Neural progenitor cell (in vitro differentiated cells): ENCODE data around the gene POLE3.

Experiments
- CTCF ChIP-seq: fragments of 200-600 bp; sonication (generic); IDR thresholded peaks from 2 replicates; pipeline ENCODE4 v1.5.1; 2017; ENCODE audit warnings: antibody characterized with exemption, mild to moderate bottlenecking
- EZH2 ChIP-seq: fragments of 200-600 bp; sonication (generic); IDR thresholded peaks from 2 replicates; pipeline ENCODE4 v1.6.1; 2017; ENCODE audit warnings: antibody characterized with exemption, mild to moderate bottlenecking, moderate library complexity

- TF ChIP-seq CTCF (no peak), EZH2 (no peak)
Measured at GRCh38 chr9:113409883-113410206, 630 bp downstream of the POLE3 start.
